ENCODE data around the gene MAD1L1. TPM values are rescaled to one million over a fixed set of nuclear protein-coding genes. Genes with fewer than 3 reads are reported as not detected.

MAD1L1 gene
- total and polyA plus RNA-seq, 4 donors: 43.0 to 54.9 (median 49.9) TPM

DNA sequence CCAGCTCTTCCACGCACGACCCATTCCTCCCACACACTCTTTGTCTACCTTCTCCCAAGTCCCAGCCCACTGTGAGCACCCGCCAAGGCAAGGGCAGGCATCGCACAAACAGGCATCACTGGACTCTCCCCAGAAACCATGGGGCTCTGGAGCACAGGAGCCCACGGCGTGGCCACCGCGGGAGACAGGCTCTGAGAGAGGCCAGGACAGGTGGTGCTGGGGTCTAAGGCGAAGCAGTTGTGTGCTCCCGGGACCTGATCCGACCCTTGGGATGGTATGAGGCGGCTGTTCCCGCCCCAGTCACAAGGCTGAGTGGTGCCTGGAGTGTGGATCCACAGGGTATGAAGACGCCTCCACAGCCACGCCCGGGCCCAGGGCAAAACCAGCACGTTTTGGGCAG is 156.9 kb downstream of the MAD1L1 start:
- Histone ChIP-seq H3K36me3 (ENCODE audit: control insufficient read depth in 4 of 4, insufficient read depth in 4 of 4, low read length in 4 of 4) (peaks cover 0 to 6% (median 0%) of the 10 kb centered on the region in 4 donors), H3K4me1 (ENCODE audit: control insufficient read depth in 5 of 5, insufficient read depth in 5 of 5, low read length in 5 of 5) (no peaks in the 10 kb centered on the region), H3K4me3 (no peak overlapping the region), H3K9ac (ENCODE audit: insufficient read depth in 1 of 2, low read length in 2 of 2) (no peak overlapping the region), H3K9me3 (ENCODE audit: control insufficient read depth in 4 of 4, insufficient read depth in 3 of 4, low read length in 3 of 4) (no peaks in the 10 kb centered on the region), H3K27ac (ENCODE audit: low read depth in 1 of 2, low read length in 1 of 2) (no peak overlapping the region), H3K27me3 (ENCODE audit: control insufficient read depth in 3 of 3, insufficient read depth in 3 of 3, low read length in 2 of 3) (no peaks in the 10 kb centered on the region)
- DNase-seq: no peak
- TF ChIP-seq, protein P1, sequence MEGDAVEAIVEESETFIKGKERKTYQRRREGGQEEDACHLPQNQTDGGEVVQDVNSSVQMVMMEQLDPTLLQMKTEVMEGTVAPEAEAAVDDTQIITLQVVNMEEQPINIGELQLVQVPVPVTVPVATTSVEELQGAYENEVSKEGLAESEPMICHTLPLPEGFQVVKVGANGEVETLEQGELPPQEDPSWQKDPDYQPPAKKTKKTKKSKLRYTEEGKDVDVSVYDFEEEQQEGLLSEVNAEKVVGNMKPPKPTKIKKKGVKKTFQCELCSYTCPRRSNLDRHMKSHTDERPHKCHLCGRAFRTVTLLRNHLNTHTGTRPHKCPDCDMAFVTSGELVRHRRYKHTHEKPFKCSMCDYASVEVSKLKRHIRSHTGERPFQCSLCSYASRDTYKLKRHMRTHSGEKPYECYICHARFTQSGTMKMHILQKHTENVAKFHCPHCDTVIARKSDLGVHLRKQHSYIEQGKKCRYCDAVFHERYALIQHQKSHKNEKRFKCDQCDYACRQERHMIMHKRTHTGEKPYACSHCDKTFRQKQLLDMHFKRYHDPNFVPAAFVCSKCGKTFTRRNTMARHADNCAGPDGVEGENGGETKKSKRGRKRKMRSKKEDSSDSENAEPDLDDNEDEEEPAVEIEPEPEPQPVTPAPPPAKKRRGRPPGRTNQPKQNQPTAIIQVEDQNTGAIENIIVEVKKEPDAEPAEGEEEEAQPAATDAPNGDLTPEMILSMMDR (IDR thresholded peaks at IDR 0.05; ENCODE audit: control extremely low read depth, extremely low read depth): no peak
- ATAC-seq (ENCODE audit: insufficient read depth, low FRiP score): no peak
- 95 to 96% methylated on average over 15 to 17 of the region's 17 CpGs for WGBS, 2 donors

DNA sequence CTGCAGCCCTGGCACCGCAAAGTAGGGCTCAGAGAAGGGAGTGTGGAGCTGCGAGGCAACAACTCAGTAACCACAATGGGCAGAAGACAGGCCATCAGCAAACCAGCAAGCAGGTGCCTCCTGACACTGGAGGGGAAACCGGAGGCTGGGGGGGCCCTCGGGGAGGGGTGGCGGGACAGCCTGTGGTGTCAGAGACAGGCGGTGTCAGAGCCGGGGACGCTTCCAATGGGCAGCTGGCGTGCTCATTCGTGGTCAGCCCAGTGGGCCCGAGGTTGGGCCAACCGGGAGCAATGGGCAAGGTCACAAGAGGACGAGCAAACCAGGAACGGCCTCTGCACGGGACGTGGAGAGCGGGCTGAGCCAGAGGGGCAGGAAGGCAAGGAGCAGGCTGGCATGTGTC is 158.1 kb downstream of the MAD1L1 start:
- H3K27ac ChIP-seq (ENCODE audit: low read depth in 1 of 2, low read length in 1 of 2): no peak overlapping the region

DNA sequence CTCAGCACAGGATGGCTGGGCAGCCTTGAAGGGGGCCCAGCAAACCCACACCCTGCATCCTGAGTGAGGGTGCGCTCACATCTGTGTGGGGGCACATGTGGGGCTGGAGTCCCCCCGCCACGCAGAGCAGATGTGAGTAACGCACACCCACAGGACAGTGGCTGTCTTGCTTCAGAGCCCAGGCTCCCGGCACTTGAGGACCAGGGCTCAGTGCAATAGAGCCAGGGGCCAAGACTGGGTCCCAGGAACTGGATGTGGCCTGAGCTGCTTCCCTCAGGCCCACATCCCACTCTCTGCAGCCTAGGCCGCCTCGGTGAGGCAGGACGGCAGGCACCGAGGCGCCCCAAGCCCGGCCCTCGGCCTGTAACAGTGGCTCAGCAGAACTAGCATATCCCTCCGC is 159.9 kb downstream of the MAD1L1 start:
- 86 to 95% methylated on average over 13 of the region's 13 CpGs for WGBS, 2 donors
- peaks cover 0 to 5% (median 0%) of the 10 kb centered on the region in 5 donors for H3K4me1 ChIP-seq (ENCODE audit: control insufficient read depth in 5 of 5, insufficient read depth in 5 of 5, low read length in 5 of 5)
- no peaks in the 10 kb centered on the region for H3K27me3 ChIP-seq (ENCODE audit: control insufficient read depth in 3 of 3, insufficient read depth in 3 of 3, low read length in 2 of 3)
- TF ChIP-seq, protein P1 (IDR thresholded peaks at IDR 0.05; ENCODE audit: control extremely low read depth, extremely low read depth): no peak
- H3K27ac ChIP-seq (ENCODE audit: low read depth in 1 of 2, low read length in 1 of 2): no peak overlapping the region
- no peaks in the 10 kb centered on the region for H3K9me3 ChIP-seq (ENCODE audit: control insufficient read depth in 4 of 4, insufficient read depth in 3 of 4, low read length in 3 of 4)
- no peak for DNase-seq
- H3K9ac ChIP-seq (ENCODE audit: insufficient read depth in 1 of 2, low read length in 2 of 2): no peak overlapping the region
- H3K36me3 ChIP-seq (ENCODE audit: control insufficient read depth in 4 of 4, insufficient read depth in 4 of 4, low read length in 4 of 4): peaks cover 0 to 12% (median 3%) of the 10 kb centered on the region in 4 donors
- no peak overlapping the region for H3K4me3 ChIP-seq
- ATAC-seq (ENCODE audit: insufficient read depth, low FRiP score): no peak

More for the DNA sequence above, 158.1 kb downstream of the MAD1L1 start:
- no peak for DNase-seq
- H3K9me3 ChIP-seq (ENCODE audit: control insufficient read depth in 4 of 4, insufficient read depth in 3 of 4, low read length in 3 of 4): no peaks in the 10 kb centered on the region
- H3K36me3 ChIP-seq (ENCODE audit: control insufficient read depth in 4 of 4, insufficient read depth in 4 of 4, low read length in 4 of 4): peaks cover 0 to 6% (median 0%) of the 10 kb centered on the region in 4 donors
- H3K9ac ChIP-seq (ENCODE audit: insufficient read depth in 1 of 2, low read length in 2 of 2): no peak overlapping the region
- no peak overlapping the region for H3K4me3 ChIP-seq
- WGBS, 2 donors: 43 to 74% methylated on average over 16 to 17 of the region's 17 CpGs
- TF ChIP-seq, protein P1 (IDR thresholded peaks at IDR 0.05; ENCODE audit: control extremely low read depth, extremely low read depth): no peak
- ATAC-seq (ENCODE audit: insufficient read depth, low FRiP score): no peak
- H3K27me3 ChIP-seq (ENCODE audit: control insufficient read depth in 3 of 3, insufficient read depth in 3 of 3, low read length in 2 of 3): no peaks in the 10 kb centered on the region
- H3K4me1 ChIP-seq (ENCODE audit: control insufficient read depth in 5 of 5, insufficient read depth in 5 of 5, low read length in 5 of 5): no peaks in the 10 kb centered on the region

DNA sequence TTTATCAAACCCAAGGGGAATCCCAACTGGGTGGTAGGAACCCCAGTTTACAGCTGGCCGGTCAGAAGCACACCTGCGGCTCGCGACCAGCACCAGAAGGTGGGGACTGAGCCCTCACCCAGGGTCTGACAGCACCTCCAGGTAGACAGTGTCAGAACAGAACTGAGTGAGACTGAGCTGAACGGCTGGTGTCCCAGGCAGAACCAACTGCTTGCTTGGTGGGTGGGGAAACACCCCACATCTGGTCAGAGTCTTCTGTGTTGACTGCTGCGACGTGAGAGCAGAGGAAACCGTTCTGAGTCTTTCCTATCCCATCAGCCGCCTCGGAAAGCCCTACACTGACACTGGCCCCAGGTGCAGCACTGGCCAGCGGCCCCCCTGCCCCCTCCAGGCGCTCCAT is 160.7 kb downstream of the MAD1L1 start:
- TF ChIP-seq, protein P1 (IDR thresholded peaks at IDR 0.05; ENCODE audit: control extremely low read depth, extremely low read depth): no peak
- Histone ChIP-seq H3K9ac (ENCODE audit: insufficient read depth in 1 of 2, low read length in 2 of 2) (no peak overlapping the region), H3K4me3 (no peak overlapping the region), H3K4me1 (ENCODE audit: control insufficient read depth in 5 of 5, insufficient read depth in 5 of 5, low read length in 5 of 5) (peaks cover 0 to 5% (median 0%) of the 10 kb centered on the region in 5 donors), H3K9me3 (ENCODE audit: control insufficient read depth in 4 of 4, insufficient read depth in 3 of 4, low read length in 3 of 4) (no peaks in the 10 kb centered on the region), H3K27me3 (ENCODE audit: control insufficient read depth in 3 of 3, insufficient read depth in 3 of 3, low read length in 2 of 3) (no peaks in the 10 kb centered on the region), H3K36me3 (ENCODE audit: control insufficient read depth in 4 of 4, insufficient read depth in 4 of 4, low read length in 4 of 4) (peaks cover 0 to 19% (median 3%) of the 10 kb centered on the region in 4 donors), H3K27ac (ENCODE audit: low read depth in 1 of 2, low read length in 1 of 2) (no peak overlapping the region)
- WGBS, 2 donors: 92 to 93% methylated on average over 12 of the region's 12 CpGs
- no peak for DNase-seq
- ATAC-seq (ENCODE audit: insufficient read depth, low FRiP score): no peak
